ENCODE data around the gene FOXC1.

The FOXC1 gene

DNA sequence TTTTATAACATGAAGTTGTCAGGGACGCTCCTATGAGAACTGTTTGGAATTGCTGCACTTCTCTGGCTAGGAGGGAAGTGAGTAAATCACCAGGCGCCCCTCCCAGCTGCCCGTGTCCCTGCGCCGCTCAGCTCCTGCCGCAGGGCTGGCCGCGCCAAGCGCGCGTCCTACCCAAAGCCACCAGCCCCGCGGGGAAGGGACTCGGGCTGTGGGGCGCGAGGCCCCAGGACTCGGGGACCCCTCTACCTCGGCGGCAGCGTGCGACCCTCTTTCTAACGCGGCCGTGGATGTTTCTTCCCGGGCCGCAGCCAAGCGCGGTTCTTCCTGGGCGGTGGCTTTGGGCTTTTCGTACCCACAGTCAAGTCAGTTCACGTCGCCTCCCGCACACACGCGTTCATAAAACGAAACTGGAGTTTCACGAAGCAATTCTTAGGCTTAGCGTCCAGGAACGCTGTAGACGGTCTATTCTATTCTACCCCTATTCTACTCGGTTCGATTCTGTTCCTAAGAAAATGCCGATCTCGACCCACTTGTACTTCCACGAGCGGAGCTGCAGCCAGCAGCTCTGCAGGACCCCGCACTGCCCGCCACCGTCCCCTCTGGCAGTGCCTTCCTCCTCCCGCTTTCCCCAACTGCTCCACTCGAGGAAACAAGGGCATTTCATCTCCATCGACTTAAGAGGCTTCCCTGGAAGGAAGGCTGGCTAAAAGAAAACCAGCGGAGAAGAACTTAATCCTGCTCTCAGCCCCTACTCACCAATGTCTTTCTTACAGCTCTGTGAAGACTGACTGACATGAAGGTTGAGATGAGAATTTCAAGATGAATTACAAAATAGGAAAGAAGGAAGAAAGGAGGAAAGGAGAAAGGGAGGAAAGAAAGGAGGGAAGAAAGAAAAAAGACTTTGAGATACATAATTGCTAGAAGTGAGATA, 15.4 kb downstream of the FOXC1 start:
- DNase-seq = no peak

DNA sequence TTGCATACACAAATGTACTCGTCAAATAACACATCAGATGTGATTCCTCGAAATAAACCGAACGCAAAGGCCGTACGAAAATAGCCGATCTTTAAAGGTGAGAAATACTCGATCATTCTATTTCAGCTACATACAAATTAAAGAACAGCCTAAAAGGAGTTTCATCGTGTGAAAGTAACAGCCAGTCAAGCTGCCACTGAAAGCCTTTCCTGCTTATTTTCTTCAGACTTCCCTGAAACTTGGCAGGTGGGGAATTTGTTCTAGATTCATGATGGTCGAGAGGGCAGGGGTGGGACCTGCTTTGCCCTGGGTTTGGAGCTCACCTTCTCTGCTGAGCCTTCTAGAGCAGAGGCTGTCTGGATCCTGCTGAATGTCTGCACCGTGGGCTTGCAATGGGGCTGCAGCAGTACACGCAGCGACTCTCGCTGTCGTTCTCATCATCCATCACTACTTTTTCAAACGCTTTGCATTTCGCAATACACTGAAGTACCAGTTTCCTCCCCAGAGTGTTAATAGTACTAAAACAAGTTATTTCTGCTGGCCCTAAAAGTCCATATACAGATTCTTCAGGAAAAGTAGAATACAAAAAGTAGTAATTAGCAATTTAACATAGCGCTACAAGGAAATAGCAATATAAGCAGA, 16.2 kb downstream of the FOXC1 start:
- no peak for DNase-seq

GRCh38 chr6:1626481-1626880, 16.8 kb downstream of the FOXC1 start:
- no peak for DNase-seq

GRCh38 chr6:1627827-1628560, 18.3 kb downstream of the FOXC1 start:
- DNase-seq = no peak

GRCh38 chr6:1629316-1629715, 19.6 kb downstream of the FOXC1 start:
- no peak for DNase-seq

GRCh38 chr6:1630212-1630770, 20.6 kb downstream of the FOXC1 start:
- DNase-seq = no peak

DNA sequence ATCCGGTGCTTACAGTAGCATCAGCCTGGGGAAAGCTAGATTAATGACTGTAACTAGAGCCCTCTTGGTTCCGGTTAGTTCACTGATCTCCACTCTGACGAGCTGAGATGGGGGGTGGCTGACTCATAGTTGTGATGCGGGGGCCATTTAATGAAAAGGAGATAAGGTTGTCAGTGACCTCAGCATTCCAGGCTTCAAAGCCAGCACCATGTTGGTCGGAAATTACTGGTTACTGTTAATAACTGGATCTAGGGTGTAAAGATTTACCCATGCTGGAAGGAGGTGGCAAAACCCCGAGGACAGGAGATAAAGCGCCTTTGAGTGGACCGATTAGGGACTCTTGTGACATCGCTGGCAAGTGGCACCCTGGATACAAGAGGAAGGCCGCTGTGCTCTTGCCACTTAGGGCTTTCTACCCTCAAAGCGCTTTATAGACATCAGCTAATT, 21.1 kb downstream of the FOXC1 start:
- no peak for DNase-seq

GRCh38 chr6:1631251-1631650, 21.5 kb downstream of the FOXC1 start:
- no peak for DNase-seq

GRCh38 chr6:1633366-1634021, 23.8 kb downstream of the FOXC1 start:
- DNase-seq = no peak

DNA sequence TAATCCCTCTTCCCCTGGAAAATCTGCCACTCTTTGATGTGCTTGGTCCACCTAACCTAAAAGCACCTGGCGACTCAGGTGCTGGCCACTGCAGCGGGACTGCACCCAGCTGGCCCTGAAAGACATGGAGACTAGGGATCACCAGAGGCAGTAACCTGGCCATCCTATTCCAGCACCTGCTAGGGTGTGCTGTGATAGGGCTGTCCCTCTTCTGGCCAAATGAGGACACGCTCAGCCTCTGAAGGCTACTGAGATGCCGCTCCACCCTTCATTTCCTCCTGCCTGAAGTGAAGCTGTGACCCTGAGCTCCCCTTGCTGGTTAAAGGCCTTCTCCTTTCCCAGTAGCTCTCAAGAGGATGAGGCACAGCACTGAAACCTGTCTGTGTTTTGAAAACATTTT, 24.4 kb downstream of the FOXC1 start:
- DNase-seq = no peak

DNA sequence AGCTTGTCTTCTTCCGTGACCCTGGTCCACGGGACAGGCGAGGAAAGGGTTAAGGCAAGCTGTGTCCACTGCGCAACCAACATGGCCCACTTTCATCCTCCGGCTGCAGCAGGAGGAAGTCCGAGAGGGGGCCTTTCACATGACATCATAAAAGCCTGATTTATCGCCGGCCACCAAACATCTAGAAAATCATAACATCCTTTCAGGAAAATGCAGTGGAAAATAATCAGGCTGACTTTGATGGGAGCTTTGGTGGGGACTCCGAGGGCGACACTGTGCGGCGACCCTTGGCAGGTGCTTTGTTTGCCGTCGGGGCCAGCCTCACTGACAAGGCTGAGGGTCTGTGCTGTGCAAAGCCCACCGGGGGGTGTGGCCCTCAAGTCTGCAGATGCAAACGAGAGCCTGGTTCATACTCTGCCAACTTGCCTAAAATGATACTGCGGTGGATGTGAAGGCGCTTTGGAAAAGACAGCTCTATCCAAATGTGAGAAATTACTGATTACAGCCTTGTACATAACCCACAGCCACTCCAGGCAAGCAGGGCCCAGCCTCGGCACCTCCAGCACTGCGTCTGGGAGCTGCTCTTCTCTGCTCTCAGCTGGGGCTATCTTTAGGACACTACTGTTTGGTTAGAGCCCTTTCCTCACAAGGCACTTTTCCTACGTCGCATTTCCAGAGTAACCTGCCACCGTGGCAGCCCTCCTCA, 25.7 kb downstream of the FOXC1 start:
- DNase-seq = no peak

DNA sequence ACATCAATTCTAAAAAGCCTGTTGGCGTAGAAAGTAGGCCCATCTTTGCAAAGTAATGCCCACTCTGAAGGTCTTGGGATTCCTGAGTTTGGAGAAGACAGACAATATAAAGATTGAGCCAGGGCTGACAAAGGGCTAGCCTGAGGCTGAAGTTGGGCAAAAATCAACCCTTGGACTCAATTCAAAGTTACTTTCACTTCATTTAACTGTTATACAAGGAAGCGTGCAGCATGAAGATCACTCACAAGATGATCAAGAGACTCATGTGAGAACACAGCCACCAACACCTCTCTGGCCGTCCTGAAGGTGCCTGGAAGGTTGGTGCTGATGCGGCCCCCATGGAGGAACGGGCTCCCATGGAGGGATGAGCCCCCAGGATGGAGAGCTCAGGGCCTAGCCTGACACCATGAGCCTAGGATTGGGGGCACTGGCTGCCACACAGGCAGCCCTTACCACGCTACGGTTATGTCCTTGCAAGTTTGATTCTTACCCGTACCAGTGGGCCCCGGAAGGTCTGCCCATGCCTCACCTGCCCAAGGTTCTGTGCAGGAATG, 26.6 kb downstream of the FOXC1 start:
- no peak for DNase-seq

DNA sequence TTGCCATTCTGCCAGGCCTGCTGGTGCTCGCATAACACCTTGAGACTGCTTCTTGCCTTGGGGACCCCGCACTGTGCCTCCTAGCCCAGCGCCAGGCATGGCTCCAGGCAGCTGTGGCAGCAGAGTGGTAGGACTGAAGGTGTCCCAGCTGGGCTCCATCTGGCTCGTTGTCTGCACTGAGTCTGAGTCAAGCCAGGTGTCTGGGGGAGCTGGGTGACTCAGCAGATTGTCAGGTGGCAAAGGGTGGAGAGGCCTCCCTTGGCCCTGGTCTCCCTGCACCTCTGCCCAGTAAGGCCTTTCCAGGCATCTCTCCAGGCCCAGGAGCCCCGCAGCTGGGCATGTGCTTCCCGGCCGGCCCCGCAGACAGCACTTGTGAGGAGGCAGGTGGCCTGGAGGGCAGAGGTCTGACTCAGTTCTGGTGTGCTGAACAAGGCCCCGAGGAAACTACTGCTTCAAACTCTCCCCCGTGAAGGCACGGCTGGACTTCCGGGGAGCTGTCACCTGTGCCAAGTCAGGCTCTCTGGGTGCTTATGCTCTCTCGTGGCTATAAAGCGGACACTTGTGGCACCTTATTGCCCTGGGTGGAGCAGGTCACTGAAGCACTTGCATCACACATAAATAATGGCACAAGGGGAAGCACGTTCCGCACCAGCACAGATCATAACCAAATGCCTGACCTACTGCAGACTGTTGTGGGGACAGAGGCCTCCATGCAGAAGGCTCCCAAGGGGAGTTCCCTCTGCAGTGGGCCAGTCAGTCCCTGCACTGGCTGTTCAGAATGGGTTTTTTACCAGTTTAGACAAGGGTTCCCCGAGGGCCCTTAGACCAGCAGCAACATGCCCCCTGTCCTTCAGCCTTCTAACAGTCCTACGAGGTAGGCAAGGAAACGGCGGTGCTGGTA, 27.5 kb downstream of the FOXC1 start:
- DNase-seq = no peak

GRCh38 chr6:1639430-1639829, 29.7 kb downstream of the FOXC1 start:
- no peak for DNase-seq

- no peak for DNase-seq
Measured at GRCh38 chr6:1640476-1640875, 30.8 kb downstream of the FOXC1 start.

- no peak for DNase-seq
Measured at GRCh38 chr6:1641343-1641885, 31.7 kb downstream of the FOXC1 start.

GRCh38 chr6:1643111-1643510, 33.4 kb downstream of the FOXC1 start:
- no peak for DNase-seq

GRCh38 chr6:1643830-1644445, 34.2 kb downstream of the FOXC1 start:
- DNase-seq = no peak

- no peak for DNase-seq
Measured at GRCh38 chr6:1644516-1645060, 34.9 kb downstream of the FOXC1 start.
